ENCODE data around the gene GRM2. TPM values are rescaled to one million over a fixed set of nuclear protein-coding genes. Genes with fewer than 3 reads are reported as not detected.

GRM2 gene
- not detected in 2 replicates for total RNA-seq (2014; rRNA removed; shearing (Covaris generic))

DNA sequence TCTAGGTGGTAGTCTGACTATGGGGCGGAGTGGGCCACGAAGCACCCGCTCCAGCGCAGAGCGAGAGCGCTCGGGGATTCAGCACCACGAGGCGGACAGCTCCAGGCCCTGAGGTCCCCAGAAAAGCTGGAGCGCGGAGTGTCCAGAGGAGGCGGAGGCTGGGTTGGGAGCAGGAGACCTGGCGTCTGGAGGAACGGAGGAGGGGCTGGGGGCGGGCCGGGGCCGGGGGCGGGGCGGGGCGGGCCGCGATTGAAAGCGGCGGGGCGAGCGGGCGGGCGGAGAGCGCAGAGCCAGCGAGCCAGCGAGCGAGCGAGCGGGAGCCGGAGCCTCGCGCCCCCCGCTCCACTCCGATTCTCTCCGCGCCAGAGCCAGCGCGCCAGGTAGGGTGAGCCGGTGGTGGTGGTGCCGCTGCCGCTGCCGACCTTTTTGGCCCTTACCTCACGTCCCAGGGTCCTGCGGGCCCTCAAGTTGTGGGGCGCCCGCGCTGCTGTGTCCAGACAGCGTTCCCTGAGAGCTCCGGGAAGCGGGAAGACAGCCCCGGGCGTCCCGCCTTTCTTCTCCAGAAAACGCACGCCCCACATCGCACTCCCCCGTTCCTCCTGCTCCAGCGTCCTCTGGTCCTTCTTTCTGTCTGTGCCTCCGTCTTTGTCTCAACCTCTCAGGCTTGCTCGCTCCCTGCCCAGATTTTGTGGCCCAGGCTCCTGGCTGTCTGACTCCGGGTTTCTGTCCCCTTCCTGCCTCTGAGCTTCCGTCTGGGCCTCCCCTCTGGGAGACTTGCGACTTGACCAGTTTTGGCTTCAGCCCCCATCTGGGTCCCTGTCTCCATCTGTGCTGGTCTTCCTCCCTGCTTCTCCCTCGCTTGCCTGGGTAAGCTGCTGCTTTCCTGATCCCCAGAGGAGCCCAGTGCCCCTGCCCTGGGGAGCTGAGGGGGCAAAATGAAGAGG lies at the start of gene GRM2:
Gene GRM2, plus strand, starts transcription at position 281 of the 944 bp plus-strand sequence. CDS start 1,916 bp downstream, outside the sequence.
- DNase-seq (ENCODE audit: low spot score), result no peak

DNA sequence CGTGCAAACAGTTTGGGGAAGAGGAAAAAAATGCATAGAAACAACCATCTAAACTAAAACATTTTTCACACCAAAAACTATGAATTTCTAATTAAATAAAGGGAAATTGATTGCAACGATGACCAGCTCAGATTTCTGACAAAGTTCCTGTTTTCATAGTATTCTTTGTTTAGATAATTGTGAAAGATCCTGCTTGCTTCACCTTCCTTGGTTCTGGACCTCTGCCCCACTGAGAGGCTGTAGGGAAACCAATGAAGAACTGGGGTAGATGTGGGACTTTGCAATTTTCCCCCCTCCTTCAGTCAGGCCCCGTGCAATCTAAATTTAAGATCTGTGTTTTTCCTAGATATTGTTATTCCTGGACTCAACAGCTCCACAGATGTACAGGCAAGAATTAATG lies 49.6 kb upstream of the GRM2 start:
- no peak for DNase-seq (ENCODE audit: low spot score)

DNA sequence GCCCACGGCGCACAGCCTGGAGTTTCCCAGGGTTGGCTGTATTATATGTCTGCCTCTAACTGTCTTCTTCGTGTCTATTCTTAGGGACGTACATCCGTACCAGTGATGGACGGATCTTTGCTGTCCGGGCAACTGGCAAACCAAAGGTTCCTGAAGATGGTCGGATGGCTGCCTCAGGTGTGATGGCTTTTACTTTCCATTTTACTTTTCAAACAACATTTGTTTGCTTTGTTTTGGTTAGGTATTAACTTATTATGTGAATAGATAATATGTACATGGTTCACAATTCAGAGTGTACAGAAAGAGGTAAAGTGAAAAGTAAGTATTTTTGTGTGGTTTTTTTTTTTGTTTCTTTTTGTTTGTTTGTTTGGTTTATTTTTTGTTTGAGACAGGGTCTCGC lies 46.9 kb upstream of the GRM2 start:
- no peak for DNase-seq (ENCODE audit: low spot score)

DNA sequence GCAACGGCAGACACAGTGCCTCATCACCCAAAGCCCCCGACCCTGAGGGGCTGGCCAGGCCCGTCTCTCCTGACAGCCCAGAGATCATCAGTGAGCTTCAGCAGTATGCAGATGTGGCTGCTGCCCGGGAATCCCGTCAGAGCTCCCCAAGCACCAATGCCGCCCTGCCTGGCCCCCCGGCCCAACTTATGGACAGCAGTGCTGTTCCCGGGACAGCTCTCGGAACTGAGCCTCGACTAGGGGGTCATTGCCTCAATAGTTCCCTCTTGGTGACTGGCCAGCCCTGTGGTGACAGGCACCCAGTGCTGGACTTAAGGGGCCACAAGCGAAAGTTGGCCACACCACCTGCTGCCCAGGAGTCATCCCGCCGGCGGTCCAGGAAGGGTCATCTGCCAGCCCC lies 44.4 kb upstream of the GRM2 start:
- no peak for DNase-seq (ENCODE audit: low spot score)

DNA sequence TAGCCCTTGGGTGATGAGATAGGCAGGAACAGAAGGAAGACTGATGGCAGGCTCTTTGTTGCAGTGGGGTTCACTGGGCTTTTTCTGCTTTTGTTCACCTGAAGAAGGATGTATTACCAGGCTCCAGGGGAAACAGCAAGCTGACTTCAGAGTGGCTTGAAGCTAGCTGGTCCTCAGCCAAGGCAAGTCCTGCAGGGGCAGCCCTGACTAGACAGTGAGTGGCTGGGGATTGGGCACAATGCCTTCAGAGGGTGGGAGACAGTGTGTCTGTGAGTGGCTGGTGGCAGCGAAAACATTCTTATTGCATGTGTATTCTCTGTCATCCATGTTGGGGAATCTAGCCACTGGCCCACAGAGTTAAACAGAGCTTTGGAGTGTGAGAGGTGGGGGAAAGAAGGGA lies 38.1 kb upstream of the GRM2 start:
- DNase-seq (ENCODE audit: low spot score), result no peak

DNA sequence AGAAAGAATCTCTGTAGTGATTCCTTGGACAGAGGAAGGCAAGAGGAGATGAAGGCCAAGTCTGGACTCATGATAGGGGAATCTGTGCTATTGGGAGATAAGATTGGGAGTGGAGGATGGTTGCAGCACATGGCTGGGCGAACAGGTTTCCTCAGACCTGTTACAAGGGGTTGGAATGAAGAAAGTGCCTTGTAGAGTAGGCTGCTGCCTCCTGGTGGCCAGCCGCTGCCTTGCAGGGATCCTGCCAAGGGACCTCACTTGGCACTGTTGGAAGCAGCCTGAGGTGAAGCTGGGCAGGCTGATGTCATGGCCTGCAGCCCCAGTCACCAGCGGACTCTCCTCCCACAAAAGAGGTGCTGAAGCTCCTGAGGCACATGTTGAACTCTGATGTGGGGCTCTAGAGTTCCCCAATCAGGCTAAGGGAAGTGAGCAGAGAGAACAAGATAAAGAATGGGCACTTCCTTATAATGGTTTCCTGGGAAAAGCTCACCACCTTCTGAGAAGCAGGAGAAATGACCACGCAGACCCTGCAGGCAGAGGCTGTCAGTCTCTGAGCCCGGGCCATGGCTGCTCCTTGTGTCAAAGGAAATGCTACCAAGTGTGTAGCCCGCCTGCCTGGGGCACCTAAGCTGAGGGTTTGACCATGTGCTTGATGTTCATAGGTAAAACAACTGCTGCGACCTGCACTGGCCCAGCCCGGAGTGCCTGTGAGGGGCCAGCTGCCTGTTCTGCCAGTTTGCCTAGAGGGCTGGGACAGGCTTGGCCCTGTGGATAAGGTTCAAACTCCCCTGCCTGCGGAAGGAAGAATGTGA lies 37.4 kb upstream of the GRM2 start:
- peak; percentile 70 for DNase-seq (ENCODE audit: low spot score)

DNA sequence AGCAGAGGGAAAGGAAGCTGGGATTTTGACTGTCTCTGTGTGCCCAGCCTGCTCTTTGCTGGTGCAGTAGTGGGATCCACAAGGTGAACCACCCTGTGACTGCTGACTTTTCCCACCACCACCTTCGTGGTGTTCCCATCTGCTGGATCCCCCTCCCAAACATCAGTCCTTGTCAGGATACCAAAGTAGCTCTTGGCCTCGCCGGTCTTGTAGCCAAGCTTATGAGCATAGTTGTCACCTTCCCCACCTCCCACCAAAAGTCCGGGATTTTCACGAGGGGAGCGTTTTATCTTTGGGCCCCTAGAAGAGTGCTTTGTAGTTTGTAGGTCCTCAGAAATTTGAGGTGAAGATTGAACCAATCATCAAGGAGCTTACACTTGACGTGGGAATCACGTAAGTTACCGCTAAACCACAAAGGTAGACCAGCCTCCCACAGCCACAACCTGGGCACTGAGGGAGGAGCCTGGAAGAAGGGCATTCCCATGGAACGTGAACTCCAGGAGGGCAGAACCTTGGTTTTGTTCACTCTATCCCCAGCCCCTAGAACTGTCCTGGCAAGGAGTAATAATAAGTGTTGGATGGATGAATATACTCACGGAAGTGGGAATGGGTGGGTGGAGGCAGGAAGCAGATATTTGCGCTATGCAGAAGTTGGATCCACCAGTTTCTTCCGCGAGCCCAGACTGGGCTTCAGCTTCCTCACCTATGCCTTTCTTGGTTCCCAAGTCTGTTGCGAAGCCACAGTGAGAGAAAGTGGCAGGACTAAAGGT lies 36.6 kb upstream of the GRM2 start:
- DNase-seq (ENCODE audit: low spot score), result no peak

DNA sequence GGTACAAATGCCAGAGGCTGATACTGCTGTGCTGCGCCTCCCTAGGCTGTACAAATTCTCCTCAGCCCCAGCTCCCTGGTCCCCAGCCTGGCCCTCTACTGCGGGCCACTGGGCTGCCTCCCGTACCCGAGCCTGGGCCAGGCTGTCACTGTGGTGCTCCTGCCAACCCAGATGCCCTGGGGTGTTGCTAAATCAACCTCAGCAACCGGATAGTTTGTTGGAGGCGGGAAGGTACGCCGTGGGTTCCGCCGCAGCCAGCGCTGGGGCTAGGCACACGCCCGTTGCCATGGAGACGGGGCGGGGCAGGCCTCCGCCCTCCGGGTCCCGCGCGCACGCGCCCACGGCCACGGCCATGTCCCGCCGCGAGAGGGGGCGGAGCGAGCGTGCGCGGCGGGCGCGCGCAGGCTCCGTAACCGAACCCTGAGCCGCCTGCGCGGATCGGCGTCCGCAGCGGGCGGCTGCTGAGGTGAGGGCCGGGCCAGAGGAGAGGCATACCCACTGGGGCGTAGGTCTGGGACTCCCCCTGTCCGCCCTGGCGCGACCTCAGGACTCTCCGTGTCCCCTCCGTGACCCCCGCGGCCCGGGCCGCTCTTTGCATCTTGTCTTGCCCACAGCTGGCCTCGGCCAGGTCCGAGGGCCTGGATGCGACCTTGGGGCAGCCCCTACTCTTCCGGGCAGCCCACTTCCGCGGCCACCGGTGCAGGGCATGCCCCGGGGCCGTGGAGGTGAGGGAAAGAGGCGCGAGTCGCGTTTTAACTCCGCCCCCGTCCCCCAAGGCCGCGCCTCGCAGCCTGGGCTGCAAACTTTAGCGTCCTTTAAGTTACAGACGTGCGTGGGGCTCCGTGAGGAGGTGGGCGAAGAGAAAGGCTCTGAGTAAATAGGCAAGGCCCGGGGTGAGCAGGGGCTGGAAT lies 35.8 kb upstream of the GRM2 start, which contains the start of gene TEX264:
Gene TEX264, plus strand, starts transcription at position 430 of the 911 bp plus-strand sequence. CDS start 3,053 bp downstream, outside the sequence.
- DNase-seq (ENCODE audit: low spot score), result peak; percentile 70

DNA sequence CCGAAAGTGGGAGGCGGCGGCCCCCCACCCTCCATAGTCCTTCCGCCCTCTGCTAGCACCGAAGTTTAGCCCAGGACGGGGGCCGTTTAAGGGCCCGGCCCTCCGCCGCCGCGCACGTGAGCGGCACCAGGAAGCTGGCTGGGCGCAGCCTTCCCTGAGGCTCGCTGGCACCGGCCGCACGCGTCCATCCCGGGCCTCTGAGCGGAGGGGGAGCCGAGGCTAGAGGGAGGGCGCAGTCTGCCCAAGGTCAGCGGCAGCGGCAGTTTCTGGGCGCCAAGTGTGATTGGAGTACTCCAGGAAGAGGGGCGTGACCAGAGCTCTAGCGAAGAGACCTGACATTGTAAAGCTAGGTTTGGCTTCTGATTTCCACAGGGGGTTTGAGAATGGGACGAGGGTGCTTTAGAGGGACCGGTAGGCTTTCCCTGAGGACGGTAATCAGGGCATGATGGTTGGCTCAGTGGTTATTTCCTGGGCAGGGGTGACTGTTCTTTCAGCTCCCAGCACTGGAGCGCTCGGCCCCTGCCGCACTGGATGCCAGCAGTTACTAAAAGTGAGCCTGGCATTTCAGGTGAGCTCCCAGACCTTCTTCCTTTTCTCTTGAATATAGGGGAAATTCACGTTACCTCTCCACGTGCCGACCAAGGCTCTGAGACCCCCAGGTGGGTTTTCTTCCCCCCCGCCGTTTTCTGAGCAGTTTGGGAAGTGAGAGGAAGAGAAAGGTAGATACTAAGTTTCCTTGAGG lies 35.0 kb upstream of the GRM2 start:
- peak; percentile 27 for DNase-seq (ENCODE audit: low spot score)

DNA sequence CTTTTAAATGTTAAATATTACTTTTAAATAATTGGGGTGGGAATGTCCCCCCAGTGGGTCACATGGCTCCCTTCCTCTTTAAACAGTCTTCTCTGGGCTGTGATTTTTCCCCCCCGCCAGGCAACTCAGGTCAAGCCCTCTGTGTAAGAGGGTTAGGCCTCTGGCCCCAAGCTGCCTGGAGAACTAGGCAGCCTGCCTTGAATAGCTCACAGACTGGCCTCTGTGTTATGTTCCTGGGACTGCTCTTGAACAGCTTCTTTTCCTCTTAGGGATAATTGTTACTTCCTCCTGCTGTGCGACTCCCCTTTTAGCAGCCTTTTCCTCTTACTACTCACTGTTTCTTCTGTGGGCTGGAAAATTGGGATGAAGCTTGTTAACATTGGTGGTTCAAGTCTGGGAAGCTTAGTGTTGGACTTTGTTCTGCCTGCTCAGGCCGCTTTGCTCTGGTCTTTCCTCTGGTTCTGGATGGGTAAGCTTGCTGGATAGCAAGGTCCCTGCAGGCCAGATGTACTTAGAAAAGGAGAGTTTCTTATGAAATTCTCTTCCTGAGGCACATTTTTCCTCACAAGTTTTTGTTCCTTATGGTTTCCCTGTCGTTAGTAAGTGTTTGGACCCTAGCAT lies 33.6 kb upstream of the GRM2 start:
- DNase-seq (ENCODE audit: low spot score), result no peak

DNA sequence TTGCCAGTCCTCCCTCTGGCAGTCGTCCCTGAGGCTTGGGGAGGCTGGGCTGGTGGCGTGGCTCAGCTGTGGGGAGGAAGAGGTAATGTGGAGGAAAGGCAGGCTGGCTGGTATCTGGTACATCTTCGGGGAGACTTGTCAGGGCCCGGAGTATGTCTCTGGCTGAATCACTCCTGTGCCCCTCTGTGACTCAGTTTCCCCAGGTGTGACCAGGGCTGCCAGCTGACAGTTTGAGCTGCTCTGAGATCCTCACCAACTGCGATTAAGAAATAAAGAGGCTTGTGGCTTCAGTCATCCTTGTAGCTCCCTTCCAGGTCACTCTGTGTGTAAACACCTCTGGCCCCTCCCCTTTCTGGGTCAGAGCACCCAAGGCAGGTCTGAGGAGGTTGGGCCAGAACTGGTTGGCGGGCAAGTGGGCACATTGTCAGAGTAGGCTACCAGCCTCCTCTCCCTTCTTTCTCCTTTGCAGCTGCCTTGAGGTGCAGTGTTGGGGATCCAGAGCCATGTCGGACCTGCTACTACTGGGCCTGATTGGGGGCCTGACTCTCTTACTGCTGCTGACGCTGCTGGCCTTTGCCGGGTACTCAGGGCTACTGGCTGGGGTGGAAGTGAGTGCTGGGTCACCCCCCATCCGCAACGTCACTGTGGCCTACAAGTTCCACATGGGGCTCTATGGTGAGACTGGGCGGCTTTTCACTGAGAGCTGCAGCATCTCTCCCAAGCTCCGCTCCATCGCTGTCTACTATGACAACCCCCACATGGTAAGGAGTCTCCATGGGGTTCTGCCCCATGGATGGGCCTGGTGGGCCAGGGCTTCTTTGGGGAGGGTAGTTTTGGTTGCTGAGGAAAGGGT lies 32.8 kb upstream of the GRM2 start:
- no peak for DNase-seq (ENCODE audit: low spot score)

DNA sequence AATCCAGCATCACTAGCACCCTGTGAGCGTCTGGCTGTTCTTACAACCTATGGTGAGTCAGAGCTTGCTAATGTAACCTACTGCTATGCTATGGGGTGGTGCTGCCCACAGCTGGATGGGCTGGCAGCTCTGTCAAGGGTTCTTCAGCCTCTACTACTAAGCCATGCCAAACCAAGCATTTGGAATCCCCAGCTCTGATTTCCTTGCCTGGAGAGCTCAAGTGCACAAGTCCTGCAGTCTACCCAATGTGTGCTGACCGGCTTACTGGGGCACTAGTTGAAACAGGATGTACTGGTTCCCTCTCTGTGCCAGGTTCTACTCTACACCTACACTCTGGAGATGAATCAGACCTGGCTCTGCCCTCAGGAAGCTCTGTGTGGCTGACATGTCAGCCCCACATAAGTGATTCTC lies 31.7 kb upstream of the GRM2 start:
- DNase-seq (ENCODE audit: low spot score), result no peak

DNA sequence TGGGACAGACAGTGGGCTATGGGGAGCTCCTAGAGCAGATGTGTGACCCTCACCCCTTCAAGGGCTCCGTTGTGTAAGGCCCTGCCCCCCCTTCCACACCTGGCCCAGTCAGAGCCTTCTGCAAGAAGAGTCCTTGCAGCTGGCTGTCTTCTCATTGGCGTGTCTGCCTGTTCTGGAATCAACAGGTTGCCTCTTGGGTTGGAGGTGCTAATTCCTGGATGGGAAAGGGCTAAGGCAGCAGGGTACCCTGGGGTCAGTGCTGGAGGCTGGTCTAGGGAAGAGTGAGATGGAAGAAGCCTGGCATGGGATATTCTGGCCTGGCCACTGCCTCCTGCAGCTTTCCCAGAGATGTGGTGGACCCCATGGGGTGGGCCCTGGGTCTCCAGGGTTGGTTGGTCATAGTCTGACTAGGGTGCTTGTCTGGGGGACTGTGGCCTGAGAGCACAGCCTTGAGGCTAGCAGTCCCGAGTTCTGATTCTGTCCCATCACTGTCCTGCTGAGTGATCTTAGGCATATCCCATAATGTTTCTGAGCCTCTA lies 30.7 kb upstream of the GRM2 start:
- no peak for DNase-seq (ENCODE audit: low spot score)

DNA sequence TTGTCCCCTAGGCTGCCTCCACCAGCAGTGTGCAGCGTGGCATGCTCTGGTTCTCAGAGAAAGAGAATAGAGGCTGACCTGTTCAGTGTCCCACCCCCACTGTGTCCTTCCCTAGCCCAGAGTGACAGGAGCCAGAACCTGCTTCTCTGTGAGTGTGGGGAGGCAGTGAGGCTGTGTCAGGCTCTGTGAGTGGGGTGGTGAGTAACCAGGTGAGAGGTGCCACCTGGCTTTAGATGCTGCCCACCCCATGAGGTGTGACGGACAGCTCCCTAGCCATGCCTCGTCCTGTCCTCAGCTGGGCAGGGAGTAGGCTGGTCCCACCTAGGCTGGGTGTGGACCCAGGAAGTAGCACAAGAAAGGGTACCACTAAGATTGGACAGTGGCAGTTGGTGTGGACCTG lies 29.5 kb upstream of the GRM2 start:
- no peak for DNase-seq (ENCODE audit: low spot score)

DNA sequence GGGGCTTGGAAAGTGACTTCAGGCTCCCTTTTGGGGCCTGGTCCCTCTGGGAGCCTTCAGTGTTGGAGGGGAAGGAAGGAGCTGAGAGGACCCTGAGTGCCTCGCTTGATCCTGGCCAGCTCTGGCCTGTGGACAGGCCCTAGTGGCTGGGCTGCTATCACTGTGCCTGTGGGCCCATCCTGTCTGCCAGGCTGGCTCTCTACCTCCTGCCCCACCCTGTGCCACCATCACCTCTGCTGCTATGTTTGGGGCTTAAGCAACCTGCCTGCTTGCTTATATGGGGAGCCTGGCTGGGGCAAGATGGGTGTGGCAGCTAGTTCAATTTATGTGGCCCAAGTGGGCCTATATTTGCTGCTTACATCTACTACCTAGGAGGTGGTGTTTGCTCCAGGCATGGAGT lies 28.7 kb upstream of the GRM2 start:
- DNase-seq (ENCODE audit: low spot score), result no peak

DNA sequence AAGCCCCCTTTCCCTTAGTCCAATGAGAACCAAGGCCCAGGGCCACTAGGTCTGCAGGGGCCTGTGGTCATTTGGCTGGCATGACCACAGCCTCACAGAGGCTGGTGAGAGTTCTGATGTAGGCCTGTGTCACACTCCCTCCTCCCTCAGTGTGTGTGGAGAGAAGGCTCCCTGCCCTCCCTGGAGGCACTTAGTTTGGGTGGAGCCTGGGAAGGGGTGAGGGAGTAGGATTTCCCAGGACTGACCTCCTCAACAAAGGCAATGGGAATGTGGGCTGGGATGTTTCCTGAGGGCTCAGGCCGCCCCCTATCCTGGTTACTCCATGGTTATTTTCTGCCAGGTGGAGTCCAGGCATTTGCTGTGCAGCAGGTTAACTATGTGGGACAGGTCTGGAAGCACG lies 28.2 kb upstream of the GRM2 start:
- no peak for DNase-seq (ENCODE audit: low spot score)

DNA sequence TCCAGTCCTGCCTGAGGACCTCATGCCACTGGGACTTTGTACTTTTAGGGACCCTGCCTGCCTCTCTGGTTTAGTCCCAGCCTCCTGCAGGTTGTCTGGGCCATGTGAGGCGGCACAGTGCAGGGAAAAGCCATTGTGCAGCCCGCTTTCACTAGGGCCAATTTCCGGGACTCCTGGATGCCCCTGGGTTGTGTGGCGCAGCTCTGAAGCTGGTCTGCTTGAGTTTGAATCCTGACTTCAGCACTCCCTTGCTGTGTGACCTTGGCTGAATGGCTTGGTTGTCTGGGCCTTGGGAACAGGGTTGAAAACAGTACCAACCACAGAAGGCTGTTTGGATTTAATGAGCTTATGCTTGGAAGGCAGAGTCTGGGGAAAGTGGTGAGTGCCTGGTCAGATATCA lies 27.6 kb upstream of the GRM2 start:
- no peak for DNase-seq (ENCODE audit: low spot score)

DNA sequence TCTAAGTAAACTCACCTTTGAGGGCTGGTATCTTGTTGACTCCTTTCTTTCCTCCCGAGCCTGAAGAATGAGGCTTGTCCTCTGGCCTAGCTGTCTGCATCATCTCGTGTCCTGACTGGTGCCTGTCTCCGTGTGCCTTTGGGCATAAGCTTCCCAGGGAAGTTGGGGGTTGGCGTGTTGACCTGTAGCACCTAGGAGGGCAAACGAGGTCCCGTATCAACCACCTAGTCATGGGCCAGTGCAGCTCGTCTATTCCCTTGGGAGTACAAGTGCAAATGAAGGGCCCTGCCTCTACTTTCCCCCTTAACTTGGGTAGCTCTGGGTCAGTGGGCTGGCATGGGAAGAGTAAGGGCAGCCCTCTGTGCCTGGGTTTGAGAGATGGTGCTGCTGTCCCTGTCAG lies 27.1 kb upstream of the GRM2 start:
- DNase-seq (ENCODE audit: low spot score), result no peak
